OCI-LY7 (cell line): Measurements from ENCODE around the gene KIAA1549. TPM values are rescaled to one million over a fixed set of nuclear protein-coding genes. Genes with fewer than 3 reads are reported as not detected.

Source experiments
- BruUV-seq: library from RNA; stranded (reverse); fragments of 400-500 nt; replicated peaks from 2 replicates; lab custom pipeline; 2021; lab: Mats Ljungman, UMichigan
- CTCF ChIA-PET: fragments of 300-600 bp; sonication (Branson Sonifier 250); formaldehyde crosslinking; loops from one replicate; lab custom pipeline; 2022; ENCODE audit warnings: antibody characterized with exemption; ENCODE audit not compliant: unreplicated experiment; lab: Charles Lee
- POLR2A ChIA-PET: fragments of 300-600 bp; sonication (Branson Sonifier 250); formaldehyde crosslinking; loops from one replicate; lab custom pipeline; 2022; ENCODE audit warnings: antibody characterized with exemption; lab: Charles Lee
- DNase-seq: peaks from one replicate; pipeline ENCODE4 v3.0.0-alpha.2; 2015; ENCODE audit warnings: low spot score
- H2AFZ ChIP-seq: fragments of 200-600 bp; sonication (generic), shearing (Covaris generic); 2 replicates; pipeline ENCODE4 v1.6.1; 2014; ENCODE audit warnings: mild to moderate bottlenecking, antibody characterized with exemption, low read length, moderate library complexity
- H3K27ac ChIP-seq: fragments of 200-600 bp; sonication (generic); 2 replicates; pipeline ENCODE4 v1.5.1; 2014; ENCODE audit warnings: mixed run types, low read depth, mild to moderate bottlenecking, moderate library complexity, low read length, inconsistent platforms; ENCODE audit not compliant: poor library complexity, severe bottlenecking
- H3K36me3 ChIP-seq: fragments of 200-600 bp; sonication (generic); 2 replicates; pipeline ENCODE4 v1.6.1; 2014; ENCODE audit warnings: mild to moderate bottlenecking, antibody characterized with exemption, low read length, moderate library complexity, mixed read lengths; ENCODE audit not compliant: insufficient read depth
- H3K4me1 ChIP-seq: fragments of 200-600 bp; sonication (generic); 2 replicates; pipeline ENCODE4 v1.5.1; 2014; ENCODE audit warnings: mild to moderate bottlenecking, low read length; ENCODE audit not compliant: insufficient read depth, poor library complexity, severe bottlenecking
- H3K4me2 ChIP-seq: fragments of 200-600 bp; sonication (generic); 2 replicates; pipeline ENCODE4 v1.6.1; 2014; ENCODE audit warnings: mild to moderate bottlenecking, low read length
- H3K4me3 ChIP-seq: fragments of 200-600 bp; sonication (generic); 2 replicates; pipeline ENCODE4 v1.5.1; 2014; ENCODE audit warnings: mild to moderate bottlenecking, low read depth, low read length; ENCODE audit not compliant: poor library complexity, severe bottlenecking
- H3K79me2 ChIP-seq: fragments of 200-600 bp; sonication (generic); 2 replicates; pipeline ENCODE4 v1.6.1; 2016; ENCODE audit warnings: low read depth, mild to moderate bottlenecking, low read length, moderate library complexity, mixed read lengths; ENCODE audit not compliant: insufficient read depth
- H3K9me2 ChIP-seq: fragments of 200-600 bp; sonication (generic); 2 replicates; pipeline ENCODE4 v1.6.1; 2016; ENCODE audit warnings: mild to moderate bottlenecking, low read length, mixed read lengths; ENCODE audit not compliant: insufficient read depth
- H3K9me3 ChIP-seq: fragments of 200-600 bp; sonication (generic); 2 replicates; pipeline ENCODE4 v1.6.1; 2014; ENCODE audit warnings: mild to moderate bottlenecking, mixed run types, low read length, mixed read lengths
- H4K20me1 ChIP-seq: fragments of 200-600 bp; sonication (generic); 2 replicates; pipeline ENCODE4 v1.6.1; 2014; ENCODE audit warnings: mild to moderate bottlenecking, antibody characterized with exemption, low read length, moderate library complexity, mixed read lengths; ENCODE audit not compliant: insufficient read depth
- CTCF ChIP-seq: fragments of 200-600 bp; sonication (generic); conservative IDR thresholded peaks from 2 replicates; pipeline ENCODE4 v1.5.1; 2014; ENCODE audit warnings: mild to moderate bottlenecking, antibody characterized with exemption, low read length, moderate library complexity, mixed read lengths
- EZH2phosphoT487 ChIP-seq: fragments of 200-600 bp; sonication (generic); IDR thresholded peaks from 2 replicates; pipeline ENCODE4 v1.6.1; 2018; ENCODE audit warnings: low read depth, borderline replicate concordance, mild to moderate bottlenecking, mixed run types, antibody characterized with exemption, low read length, moderate library complexity, mixed read lengths
- intact Hi-C: fragments of 100-400 bp; cut with micrococcal nuclease; formaldehyde crosslinking; loops from one replicate; pipeline ENCODE4 v1.10.0; 2022; ENCODE audit not compliant: unreplicated experiment
- total RNA-seq, 2 experiments: library from RNA; depleted of rRNA in 1 of 2; stranded (reverse); fragments of >200 nt in 1 of 2; shearing (Covaris generic) in 1 of 2; gene quantifications; 2 replicates each; pipeline ENCODE4 v1.2.3, GENCODE V29; 2014 to 2022

KIAA1549 gene
- total RNA-seq, 2 experiments from 2014 or later: 0.03 to 3.0 TPM

GRCh38 chr7:138809346-138809745 lies 171.8 kb downstream of the KIAA1549 start:
- POLR2A ChIA-PET: interaction anchor here (0.5 kb wide), 1 partner anchor 64 kb away, joined by 3 read pairs; no protein-coding TSS in a partner anchor
- CTCF ChIA-PET: no interaction called here
- no peaks in the 10 kb centered on the region for H3K79me2 ChIP-seq
- no TSS peak for BruUV-seq
- no peaks in the 10 kb centered on the region for H3K36me3 ChIP-seq
- TF ChIP-seq CTCF (no peak), EZH2phosphoT487 (no peak)
- H3K9me3 ChIP-seq: no peaks in the 10 kb centered on the region
- no peaks in the 10 kb centered on the region for H3K4me1 ChIP-seq
- DNase-seq: no peak
- no peak overlapping the region for H3K4me2 ChIP-seq
- H3K9me2 ChIP-seq: no peaks in the 10 kb centered on the region
- H3K4me3 ChIP-seq: no peak overlapping the region
- intact Hi-C loops: no loop called here
- H4K20me1 ChIP-seq: no peaks in the 10 kb centered on the region
- H2AFZ ChIP-seq: no peak overlapping the region
- H3K27ac ChIP-seq: no peak overlapping the region

- Histone ChIP-seq H3K4me3 (no peak overlapping the region), H4K20me1 (no peaks in the 10 kb centered on the region), H3K4me1 (no peaks in the 10 kb centered on the region), H3K9me2 (no peaks in the 10 kb centered on the region), H3K27ac (no peak overlapping the region), H3K79me2 (no peaks in the 10 kb centered on the region), H2AFZ (no peak overlapping the region), H3K9me3 (no peaks in the 10 kb centered on the region), H3K4me2 (no peak overlapping the region), H3K36me3 (no peaks in the 10 kb centered on the region)
- no TSS peak for BruUV-seq
- intact Hi-C loops: no loop called here
- no peak for TF ChIP-seq CTCF
- TF ChIP-seq EZH2phosphoT487: no peak
- no peak for DNase-seq
- CTCF ChIA-PET: no interaction called here
- POLR2A ChIA-PET: interaction anchor here (0.6 kb wide), 1 partner anchor 37 kb away, joined by 9 read pairs; no protein-coding TSS in a partner anchor
Measured at GRCh38 chr7:138804618-138805017, 176.6 kb downstream of the KIAA1549 start.

- Histone ChIP-seq H3K36me3 (no peaks in the 10 kb centered on the region), H3K4me3 (no peak overlapping the region), H2AFZ (no peak overlapping the region), H3K9me2 (no peaks in the 10 kb centered on the region), H4K20me1 (no peaks in the 10 kb centered on the region), H3K4me2 (no peak overlapping the region), H3K79me2 (no peaks in the 10 kb centered on the region), H3K27ac (no peak overlapping the region), H3K4me1 (no peaks in the 10 kb centered on the region), H3K9me3 (no peaks in the 10 kb centered on the region)
- intact Hi-C loops: no loop called here
- no peak for TF ChIP-seq CTCF
- TF ChIP-seq EZH2phosphoT487: no peak
- POLR2A ChIA-PET: no interaction called here
- CTCF ChIA-PET: no interaction called here
- no peak for DNase-seq
- BruUV-seq: no TSS peak
Measured at GRCh38 chr7:138802706-138803105, 178.5 kb downstream of the KIAA1549 start.
